Measurements from ENCODE around the gene FYN.

Gene FYN

GRCh38 chr6:111724505-111724904 is 148.7 kb downstream of the FYN start:
- no peak for DNase-seq (ENCODE audit: low read depth)

DNA sequence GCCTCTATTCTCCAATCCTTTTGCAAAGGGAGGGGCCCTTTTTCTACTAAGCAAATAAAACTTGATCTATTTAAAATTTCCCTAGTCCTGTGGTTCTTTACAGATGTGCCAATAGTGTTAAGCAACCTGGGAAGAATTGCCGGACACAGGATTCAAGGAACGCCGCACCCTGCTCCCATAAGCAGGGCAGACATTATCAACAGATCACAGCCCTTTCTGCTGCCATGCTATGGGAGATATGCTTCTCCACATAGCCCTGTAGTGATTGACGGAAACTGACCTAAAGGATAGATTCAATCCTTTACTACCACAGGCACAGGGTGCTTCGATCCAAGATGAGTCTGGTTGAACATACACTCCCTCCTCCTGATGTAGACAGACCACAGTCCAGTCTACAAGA is 149.2 kb downstream of the FYN start:
- no peak for DNase-seq (ENCODE audit: low read depth)

- DNase-seq (ENCODE audit: low read depth) = no peak
These were observed 149.8 kb downstream of the FYN start for GRCh38 chr6:111723412-111723970.

GRCh38 chr6:111722179-111722731 is 151.0 kb downstream of the FYN start:
- DNase-seq (ENCODE audit: low read depth) = no peak

- no peak for DNase-seq (ENCODE audit: low read depth)
These were observed 151.5 kb downstream of the FYN start for GRCh38 chr6:111721753-111722154.

DNA sequence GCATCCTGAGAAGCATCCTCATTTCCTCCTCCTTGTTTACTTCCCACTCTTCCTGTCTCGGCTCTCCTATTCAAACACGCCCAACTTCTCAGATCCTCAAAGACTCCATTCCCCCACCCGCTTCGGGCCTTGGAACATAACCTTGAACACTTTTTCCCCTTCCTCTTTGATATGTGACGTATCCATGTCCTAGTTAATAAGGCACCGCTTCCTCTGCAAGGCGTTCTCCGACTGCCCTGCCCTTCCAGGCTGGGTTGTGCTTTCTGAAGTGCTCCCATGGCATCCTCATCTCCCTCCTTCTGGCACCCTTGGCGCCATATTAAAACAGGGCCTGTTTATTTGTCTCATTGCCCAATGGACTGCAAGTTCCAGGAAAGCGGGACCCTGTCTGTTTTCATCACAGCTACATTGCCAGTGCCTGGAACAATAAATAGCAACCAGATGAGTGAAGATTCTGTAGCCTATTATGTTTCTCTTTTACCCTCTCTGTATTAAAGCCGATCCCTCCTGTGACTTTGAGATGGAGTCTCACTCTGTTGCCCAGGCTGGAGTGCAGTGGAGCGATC is 152.2 kb downstream of the FYN start:
- no peak for DNase-seq (ENCODE audit: low read depth)

- DNase-seq (ENCODE audit: low read depth) = no peak
These were observed 154.3 kb downstream of the FYN start for GRCh38 chr6:111718990-111719389.

GRCh38 chr6:111718326-111718725 is 154.9 kb downstream of the FYN start:
- no peak for DNase-seq (ENCODE audit: low read depth)

- DNase-seq (ENCODE audit: low read depth) = no peak
These were observed 155.6 kb downstream of the FYN start for GRCh38 chr6:111717621-111718020.

DNA sequence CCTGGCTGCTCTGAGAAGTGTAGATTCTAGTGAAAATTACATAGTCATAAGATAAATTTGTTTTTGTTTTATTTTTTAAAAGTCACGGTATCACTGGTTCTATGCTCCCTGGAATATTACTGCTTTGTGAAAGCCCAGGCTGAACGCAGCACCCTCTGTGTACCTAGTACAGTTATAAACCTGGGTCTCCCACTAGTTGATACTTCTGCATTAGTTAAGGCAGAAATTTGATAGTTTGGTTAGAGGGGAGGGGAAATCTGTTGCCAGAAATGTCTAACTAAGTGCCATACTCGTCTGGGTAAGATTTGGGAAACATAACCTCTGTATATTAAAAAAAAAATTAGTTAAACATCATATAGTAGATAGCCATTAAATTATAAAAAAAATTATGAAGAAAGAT is 156.9 kb downstream of the FYN start:
- no peak for DNase-seq (ENCODE audit: low read depth)

DNA sequence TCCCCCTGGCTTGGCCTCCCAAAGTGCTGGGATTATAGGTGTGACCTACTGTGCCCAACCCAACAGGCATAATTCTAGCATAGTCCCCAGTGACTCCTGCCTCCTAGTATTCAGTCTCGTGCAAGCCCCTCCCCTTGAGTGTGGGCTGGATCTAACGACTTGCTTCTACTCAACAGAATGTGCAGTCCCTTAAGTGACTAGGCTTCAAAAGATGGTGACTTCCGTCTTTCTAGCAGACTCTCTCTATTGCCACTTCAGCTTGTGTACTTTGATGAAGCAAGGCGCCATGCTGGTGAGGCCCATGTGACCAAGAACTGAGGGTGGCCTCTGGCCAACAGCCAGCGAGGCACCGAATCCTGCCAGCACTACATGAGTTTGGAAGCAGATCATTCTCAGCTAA is 157.9 kb downstream of the FYN start:
- peak; percentile 47 for DNase-seq (ENCODE audit: low read depth)

DNA sequence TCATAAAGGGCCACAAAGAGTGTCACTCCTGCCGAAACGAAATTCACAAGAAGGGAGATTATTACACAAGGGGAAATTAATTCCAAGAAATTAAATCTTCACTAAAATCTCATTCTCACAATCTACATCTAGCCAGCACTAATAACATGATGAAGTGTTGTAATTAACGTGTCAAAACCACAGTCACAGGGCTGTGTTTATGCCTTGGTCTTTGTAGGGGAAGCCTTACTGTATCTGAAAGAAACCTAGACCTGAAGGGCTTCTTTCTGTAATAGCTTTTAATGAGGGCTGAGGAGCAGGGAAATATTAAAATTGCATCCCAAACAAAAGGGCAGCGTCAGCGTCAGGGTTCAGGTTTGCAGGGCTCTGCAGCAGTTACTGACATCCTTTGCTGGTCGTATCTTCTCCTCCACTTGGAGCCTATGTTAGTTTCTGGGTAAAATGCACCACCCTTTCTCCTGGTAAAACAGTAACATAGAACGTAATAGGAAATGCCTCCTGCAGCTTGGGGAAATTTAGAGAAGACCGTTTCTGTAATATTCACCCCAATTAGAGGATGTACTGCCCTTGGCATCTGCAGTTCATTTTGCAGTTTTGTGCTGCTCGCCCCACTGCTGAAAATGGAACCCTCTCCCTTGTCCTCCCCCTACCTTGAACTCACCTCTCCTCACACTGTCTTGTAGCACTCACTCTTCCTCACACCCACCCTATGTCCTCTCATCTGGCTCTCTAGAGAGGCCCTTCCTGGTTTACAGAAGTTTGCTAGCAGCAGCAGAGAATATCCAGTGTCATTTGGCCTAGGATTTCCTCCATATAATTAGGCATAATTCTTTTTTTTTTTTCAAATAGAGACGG is 158.6 kb downstream of the FYN start:
- DNase-seq (ENCODE audit: low read depth) = no peak

DNA sequence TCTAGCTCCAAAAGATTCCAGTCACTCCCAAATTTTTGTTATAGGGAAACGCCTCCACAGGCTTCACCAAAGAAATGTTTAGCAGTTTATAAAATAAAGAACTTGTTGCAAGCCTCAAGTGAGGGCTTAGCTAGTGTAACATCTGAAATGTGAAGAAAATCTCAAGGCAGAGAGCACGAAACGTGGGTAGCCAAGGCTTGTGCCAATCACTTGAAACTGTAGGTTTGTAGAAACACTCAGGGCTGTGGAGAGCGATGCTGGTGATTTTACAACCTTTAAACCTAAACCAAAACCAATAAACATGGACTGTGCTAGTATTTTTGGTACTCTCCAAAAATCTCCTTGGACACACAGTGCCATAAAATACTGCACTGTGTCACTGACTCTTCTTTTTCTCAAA is 159.4 kb downstream of the FYN start:
- DNase-seq (ENCODE audit: low read depth) = no peak

GRCh38 chr6:111713236-111713635 is 160.0 kb downstream of the FYN start:
- DNase-seq (ENCODE audit: low read depth) = no peak

DNA sequence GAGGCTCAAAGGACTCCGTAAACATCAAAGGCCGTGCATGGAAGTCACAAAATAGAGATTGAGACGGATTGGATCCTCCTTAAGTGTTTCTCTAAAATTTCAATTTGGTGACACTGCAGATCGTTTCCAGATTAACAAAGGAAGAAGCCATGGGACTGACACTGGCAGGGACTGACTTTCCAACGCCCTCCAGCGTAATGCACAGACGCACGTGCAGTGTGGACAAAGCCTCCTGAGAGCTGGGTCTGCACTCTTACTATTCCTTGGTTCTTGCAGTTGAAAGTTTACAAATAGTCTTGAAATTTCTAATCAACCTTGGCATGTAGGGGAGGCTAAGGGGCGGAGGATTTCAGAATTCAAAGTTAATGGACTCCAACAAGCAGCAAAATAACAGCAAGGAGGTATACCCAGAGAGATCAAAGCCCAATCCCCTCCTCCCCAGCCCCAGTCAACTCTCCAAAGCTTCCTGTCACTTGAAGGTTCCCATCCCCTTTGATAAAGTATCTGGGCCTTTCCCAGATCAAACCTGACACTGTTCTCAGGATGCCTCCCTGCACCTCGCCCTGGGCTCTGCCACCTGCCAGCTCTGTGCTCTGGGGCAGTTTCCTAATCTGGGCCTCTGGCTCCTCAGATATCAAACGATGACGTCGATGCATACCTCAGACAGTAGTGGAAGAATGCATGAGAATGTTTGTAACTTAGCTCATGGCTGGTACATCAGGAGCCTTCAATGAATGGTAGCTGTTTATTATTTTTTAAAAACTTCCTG is 161.1 kb downstream of the FYN start:
- no peak for DNase-seq (ENCODE audit: low read depth)

DNA sequence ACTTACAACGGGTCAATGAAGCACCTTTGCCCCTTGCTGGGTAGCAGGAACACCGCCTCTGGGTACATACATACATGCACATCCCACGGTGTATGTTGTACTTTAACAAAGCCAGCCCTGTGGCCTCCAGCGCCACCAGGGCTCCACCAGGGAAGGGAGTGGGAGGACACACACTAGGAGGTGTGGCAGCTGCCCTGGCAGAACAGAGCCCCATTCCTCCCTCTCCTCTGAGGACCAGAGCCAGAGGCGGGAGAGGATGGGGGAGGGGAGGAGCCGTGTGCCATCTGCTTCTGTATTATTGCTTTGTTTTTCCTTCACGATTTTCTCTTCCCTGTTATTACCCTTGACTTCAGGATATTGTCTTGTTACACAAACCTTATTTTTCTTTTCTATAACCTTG is 161.8 kb downstream of the FYN start:
- no peak for DNase-seq (ENCODE audit: low read depth)

- DNase-seq (ENCODE audit: low read depth) = no peak
These were observed 162.3 kb downstream of the FYN start for GRCh38 chr6:111710911-111711310.

- no peak for DNase-seq (ENCODE audit: low read depth)
These were observed 162.8 kb downstream of the FYN start for GRCh38 chr6:111710439-111710838.

DNA sequence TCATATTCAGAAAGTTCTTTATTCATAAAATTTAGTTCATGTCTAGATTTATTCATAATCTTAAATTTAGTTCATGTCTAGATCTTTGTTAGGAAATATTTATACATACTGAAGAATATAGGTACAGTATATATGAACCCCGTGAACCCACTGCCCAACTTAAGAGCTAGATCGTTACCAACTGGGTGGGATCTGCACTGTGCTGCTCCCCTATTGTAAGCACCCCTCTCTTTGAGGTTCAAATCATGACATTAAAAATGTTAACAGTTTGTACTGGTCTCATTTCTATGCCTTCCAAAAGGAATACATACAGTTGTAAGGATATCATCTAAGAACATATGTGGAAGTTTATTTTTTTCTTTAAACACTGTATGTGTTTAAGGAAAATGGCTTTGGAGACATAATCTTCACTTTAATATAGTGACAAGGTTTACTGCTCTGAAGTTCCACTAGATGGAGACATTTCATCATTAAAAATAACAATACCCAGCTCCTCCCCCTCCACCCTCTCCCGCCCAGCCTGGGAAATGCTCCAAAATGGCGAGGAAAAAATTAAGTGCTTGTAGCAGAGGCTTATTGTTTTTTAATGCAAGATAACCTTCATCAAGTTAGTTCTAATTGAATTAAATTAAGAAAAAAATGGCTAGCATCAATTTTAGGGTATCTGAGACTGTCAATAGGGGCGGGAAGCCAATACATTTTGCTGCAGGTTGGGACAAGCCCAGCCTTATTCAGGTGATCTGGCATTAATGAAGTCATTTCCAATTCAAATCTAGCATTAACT is 163.4 kb downstream of the FYN start:
- peak; percentile 43 for DNase-seq (ENCODE audit: low read depth)

- no peak for DNase-seq (ENCODE audit: low read depth)
These were observed 164.1 kb downstream of the FYN start for GRCh38 chr6:111709201-111709600.

DNA sequence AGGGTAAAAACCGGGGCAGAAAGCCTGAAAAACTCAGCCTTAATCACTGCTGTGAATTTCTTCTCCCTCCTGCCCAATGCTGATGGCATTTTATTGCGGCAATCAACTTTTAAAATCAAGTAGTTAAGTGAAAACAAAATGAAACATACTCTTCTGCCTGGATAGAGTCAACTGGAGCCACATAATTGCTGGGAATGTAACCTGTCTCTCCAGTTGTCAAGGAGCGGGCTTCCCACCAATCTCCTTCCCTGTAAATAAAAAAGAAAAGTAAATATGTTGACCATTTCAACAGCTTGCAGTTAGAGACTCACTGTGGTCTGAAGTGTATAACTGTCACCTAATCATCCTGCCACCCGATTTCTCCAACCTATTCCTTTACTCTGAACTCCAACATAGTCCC is 165.5 kb downstream of the FYN start:
- DNase-seq (ENCODE audit: low read depth) = no peak
